Tongue (tissue), 2 donors: ENCODE data around the gene PGPEP1. TPM values are rescaled to one million over a fixed set of nuclear protein-coding genes. Genes with fewer than 3 reads are reported as not detected.
"Not testable (repeated sequence)": the region's sequence is repeated elsewhere in the genome, so short reads cannot be mapped to it uniquely, and the experiment has no call there.

ENCODE experiments used
- DNase-seq: peaks from one replicate; pipeline ENCODE4 v3.0.0-alpha.2; 2015
- total RNA-seq: library from RNA; depleted of rRNA; stranded (reverse); fragments of >200 nt; gene quantifications from one replicate; pipeline ENCODE4 v1.2.3, GENCODE V29; 2014

Gene PGPEP1
- total RNA-seq, 1 donor from 2014 or later, result 12.7 TPM

- no peak for DNase-seq
Observed at GRCh38 chr19:18332917-18333530, 7.4 kb upstream of the PGPEP1 start.

GRCh38 chr19:18333680-18334079 lies 6.7 kb upstream of the PGPEP1 start:
- no peak for DNase-seq

- no peak for DNase-seq
Observed at GRCh38 chr19:18336121-18336520, 4.3 kb upstream of the PGPEP1 start.

- no peak for DNase-seq
Observed at GRCh38 chr19:18338541-18338940, 1.9 kb upstream of the PGPEP1 start.

- no peak for DNase-seq
Observed at GRCh38 chr19:18339723-18340122, 675 bp upstream of the PGPEP1 start.

- peak; percentile 41 for DNase-seq
Observed at GRCh38 chr19:18340990-18341868, 831 bp downstream of the PGPEP1 start.

GRCh38 chr19:18342090-18342632 lies 1.8 kb downstream of the PGPEP1 start:
- no peak for DNase-seq

- no peak for DNase-seq
Observed at GRCh38 chr19:18344582-18344950, 4.2 kb downstream of the PGPEP1 start.

GRCh38 chr19:18345296-18345695 lies 4.9 kb downstream of the PGPEP1 start:
- DNase-seq, result no peak

- peak; percentile 45 for DNase-seq
Observed at GRCh38 chr19:18346091-18346490, 5.7 kb downstream of the PGPEP1 start.

GRCh38 chr19:18348171-18348570 lies 7.8 kb downstream of the PGPEP1 start:
- DNase-seq, result no peak

GRCh38 chr19:18348818-18349339 lies 8.5 kb downstream of the PGPEP1 start:
- not testable (repeated sequence) for DNase-seq

GRCh38 chr19:18349524-18350128 lies 9.2 kb downstream of the PGPEP1 start:
- DNase-seq, result peak; percentile 49

- DNase-seq, result no peak
Observed at GRCh38 chr19:18350490-18350889, 10.1 kb downstream of the PGPEP1 start.

- no peak for DNase-seq
Observed at GRCh38 chr19:18351544-18351943, 11.1 kb downstream of the PGPEP1 start.

- DNase-seq, result no peak
Observed at GRCh38 chr19:18353378-18354005, 13.1 kb downstream of the PGPEP1 start.

GRCh38 chr19:18354743-18355142 lies 14.3 kb downstream of the PGPEP1 start:
- DNase-seq, result not testable (repeated sequence)

- no peak for DNase-seq
Observed at GRCh38 chr19:18357041-18357440, 16.6 kb downstream of the PGPEP1 start.

- no peak for DNase-seq
Observed at GRCh38 chr19:18361646-18362045, 21.2 kb downstream of the PGPEP1 start.

GRCh38 chr19:18362934-18363542 lies 22.6 kb downstream of the PGPEP1 start:
- no peak for DNase-seq

GRCh38 chr19:18363787-18364186 lies 23.4 kb downstream of the PGPEP1 start:
- DNase-seq, result no peak
